Neural crest cell (in vitro differentiated cells): ENCODE results near the gene B3GALT2. TPM values are rescaled to one million over a fixed set of nuclear protein-coding genes. Genes with fewer than 3 reads are reported as not detected.
"Not testable (repeated sequence)": the region's sequence is repeated elsewhere in the genome, so short reads cannot be mapped to it uniquely, and the experiment has no call there.

Experiments used
- DNase-seq: peaks from one replicate; pipeline ENCODE4 v3.0.0; 2021; ENCODE audit warnings: low read depth, mixed read lengths, low spot score
- H3K27ac Mint-ChIP-seq: one replicate; pipeline ENCODE4 v1.8.0; 2021; ENCODE audit warnings: mild to moderate bottlenecking, mixed read lengths; ENCODE audit not compliant: unreplicated experiment
- H3K27me3 Mint-ChIP-seq: 2 replicates; pipeline ENCODE4 v1.8.0; 2021; ENCODE audit warnings: low read depth, mild to moderate bottlenecking, mixed read lengths
- H3K36me3 Mint-ChIP-seq: 2 replicates; pipeline ENCODE4 v1.8.0; 2021; ENCODE audit warnings: low read depth, mild to moderate bottlenecking, mixed read lengths
- H3K4me1 Mint-ChIP-seq: 2 replicates; pipeline ENCODE4 v1.8.0; 2021; ENCODE audit warnings: mixed read lengths
- H3K4me3 Mint-ChIP-seq: one replicate; pipeline ENCODE4 v1.8.0; 2021; ENCODE audit warnings: mild to moderate bottlenecking, mixed read lengths
- H3K9me3 Mint-ChIP-seq: 2 replicates; pipeline ENCODE4 v1.8.0; 2021; ENCODE audit warnings: mixed read lengths
- total RNA-seq: library from RNA; stranded (reverse); gene quantifications from 2 replicates; pipeline ENCODE4 v1.2.1, GENCODE V29; 2021
- TF ChIP-seq, protein P1 (sequence below): fragments of 200-600 bp; sonication (generic); conservative IDR thresholded peaks from 2 replicates; pipeline ENCODE4 v1.5.0; 2021; ENCODE audit warnings: antibody characterized with exemption, mild to moderate bottlenecking

The B3GALT2 gene
- total RNA-seq, 1 donor from 2014 or later = 0.84 TPM

GRCh38 chr1:193189442-193190095, 3.2 kb upstream of the B3GALT2 start:
- Mint-ChIP-seq H3K4me1 (peaks cover 39% of the 10 kb centered on the region), H3K27me3 (no peaks in the 10 kb centered on the region), H3K36me3 (peaks cover 25% of the 10 kb centered on the region), H3K4me3 (no peak overlapping the region), H3K27ac (no peak overlapping the region), H3K9me3 (peaks cover 3% of the 10 kb centered on the region)
- TF ChIP-seq, protein P1, sequence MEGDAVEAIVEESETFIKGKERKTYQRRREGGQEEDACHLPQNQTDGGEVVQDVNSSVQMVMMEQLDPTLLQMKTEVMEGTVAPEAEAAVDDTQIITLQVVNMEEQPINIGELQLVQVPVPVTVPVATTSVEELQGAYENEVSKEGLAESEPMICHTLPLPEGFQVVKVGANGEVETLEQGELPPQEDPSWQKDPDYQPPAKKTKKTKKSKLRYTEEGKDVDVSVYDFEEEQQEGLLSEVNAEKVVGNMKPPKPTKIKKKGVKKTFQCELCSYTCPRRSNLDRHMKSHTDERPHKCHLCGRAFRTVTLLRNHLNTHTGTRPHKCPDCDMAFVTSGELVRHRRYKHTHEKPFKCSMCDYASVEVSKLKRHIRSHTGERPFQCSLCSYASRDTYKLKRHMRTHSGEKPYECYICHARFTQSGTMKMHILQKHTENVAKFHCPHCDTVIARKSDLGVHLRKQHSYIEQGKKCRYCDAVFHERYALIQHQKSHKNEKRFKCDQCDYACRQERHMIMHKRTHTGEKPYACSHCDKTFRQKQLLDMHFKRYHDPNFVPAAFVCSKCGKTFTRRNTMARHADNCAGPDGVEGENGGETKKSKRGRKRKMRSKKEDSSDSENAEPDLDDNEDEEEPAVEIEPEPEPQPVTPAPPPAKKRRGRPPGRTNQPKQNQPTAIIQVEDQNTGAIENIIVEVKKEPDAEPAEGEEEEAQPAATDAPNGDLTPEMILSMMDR = no peak
- no peak for DNase-seq

- H3K27me3 Mint-ChIP-seq, H3K4me3 Mint-ChIP-seq, H3K9me3 Mint-ChIP-seq, DNase-seq, H3K27ac Mint-ChIP-seq: not testable (repeated sequence)
- H3K36me3 Mint-ChIP-seq = peaks cover 21% of the 10 kb centered on the region
- peaks cover 39% of the 10 kb centered on the region for H3K4me1 Mint-ChIP-seq
Observed at GRCh38 chr1:193188915-193189314, 2.5 kb upstream of the B3GALT2 start.

DNA sequence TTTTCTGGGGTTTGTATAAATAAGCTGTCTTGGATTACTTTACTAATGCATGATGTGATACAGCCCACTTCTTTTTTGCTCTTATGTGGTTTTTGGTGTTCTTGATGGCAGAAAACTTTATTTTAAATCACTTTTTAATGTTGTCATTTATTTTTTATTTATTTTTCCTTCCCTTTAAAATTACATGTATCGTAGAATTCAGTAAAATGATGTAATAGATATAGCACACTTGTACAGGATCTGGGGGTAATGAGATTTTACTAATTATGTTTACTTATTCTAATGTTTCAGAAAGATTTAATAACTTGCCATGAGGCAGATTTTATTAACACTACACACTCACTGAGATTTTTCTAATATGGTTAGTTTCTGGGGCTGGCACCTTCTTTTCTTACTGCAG, 701 bp upstream of the B3GALT2 start:
- peaks cover 43% of the 10 kb centered on the region for H3K4me1 Mint-ChIP-seq
- H3K27ac Mint-ChIP-seq = no peak overlapping the region

DNA sequence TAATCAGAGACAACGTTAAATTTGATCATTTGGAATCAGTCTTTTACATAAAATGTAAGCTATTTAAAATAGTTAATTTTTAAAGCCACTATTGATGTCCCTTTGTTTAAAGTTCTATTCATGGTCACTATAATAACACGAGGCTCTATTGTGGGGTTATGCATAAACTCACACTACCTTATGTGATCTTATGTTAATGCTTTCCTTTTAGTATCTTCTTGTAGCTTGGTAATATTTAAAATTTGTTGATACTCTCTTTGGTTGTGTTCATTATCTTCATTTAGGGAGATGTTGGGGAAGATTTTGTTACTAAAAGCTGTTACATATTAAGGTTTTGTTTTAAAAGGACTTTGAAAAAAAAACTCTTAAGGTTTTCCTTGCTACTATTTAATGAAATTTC, 1.2 kb downstream of the B3GALT2 start:
- H3K9me3 Mint-ChIP-seq = no peaks in the 10 kb centered on the region
- H3K36me3 Mint-ChIP-seq = peaks cover under 1% of the 10 kb centered on the region
- TF ChIP-seq, protein P1 = no peak
- no peak for DNase-seq
- peaks cover 42% of the 10 kb centered on the region for H3K4me1 Mint-ChIP-seq
- H3K27me3 Mint-ChIP-seq = no peaks in the 10 kb centered on the region
- H3K27ac Mint-ChIP-seq = peak overlapping the region; percentile 55
- H3K4me3 Mint-ChIP-seq = peak overlapping the region; percentile 72

More for the DNA sequence above, 701 bp upstream of the B3GALT2 start:
- H3K36me3 Mint-ChIP-seq = peaks cover 7% of the 10 kb centered on the region
- H3K9me3 Mint-ChIP-seq = peaks cover 3% of the 10 kb centered on the region
- peak overlapping the region; percentile 72 for H3K4me3 Mint-ChIP-seq
- no peak for DNase-seq
- TF ChIP-seq, protein P1 = no peak
- H3K27me3 Mint-ChIP-seq = no peaks in the 10 kb centered on the region

- peak overlapping the region; percentile 5 for H3K27ac Mint-ChIP-seq
- no peaks in the 10 kb centered on the region for H3K36me3 Mint-ChIP-seq
- no peak for DNase-seq
- peaks cover 41% of the 10 kb centered on the region for H3K4me1 Mint-ChIP-seq
- peak overlapping the region; percentile 33 for H3K4me3 Mint-ChIP-seq
- TF ChIP-seq, protein P1 = no peak
- no peaks in the 10 kb centered on the region for H3K9me3 Mint-ChIP-seq
- H3K27me3 Mint-ChIP-seq = no peaks in the 10 kb centered on the region
Observed at GRCh38 chr1:193184776-193185175, 1.6 kb downstream of the B3GALT2 start.

- H3K4me3 Mint-ChIP-seq = no peak overlapping the region
- no peaks in the 10 kb centered on the region for H3K27me3 Mint-ChIP-seq
- peaks cover 41% of the 10 kb centered on the region for H3K4me1 Mint-ChIP-seq
- DNase-seq = peak; percentile 7
- H3K36me3 Mint-ChIP-seq = no peaks in the 10 kb centered on the region
- H3K9me3 Mint-ChIP-seq = no peaks in the 10 kb centered on the region
- no peak overlapping the region for H3K27ac Mint-ChIP-seq
- TF ChIP-seq, protein P1 = peak; percentile 91
Observed at GRCh38 chr1:193183019-193183627, 3.3 kb downstream of the B3GALT2 start.
